Endodermal cell (in vitro differentiated cells): ENCODE measurements around the gene COL18A1. TPM values are rescaled to one million over a fixed set of nuclear protein-coding genes. Genes with fewer than 3 reads are reported as not detected.

Experiments
- DNase-seq: peaks from one replicate; pipeline ENCODE4 v3.0.0-alpha.2; 2017
- H3K27ac ChIP-seq: 2 replicates; pipeline ENCODE4 v1.5.1; 2013; ENCODE audit warnings: mild to moderate bottlenecking, low read depth, low read length, moderate library complexity
- H3K27me3 ChIP-seq: 2 replicates; pipeline ENCODE4 v1.6.1; 2013; ENCODE audit warnings: mild to moderate bottlenecking, low read length, moderate library complexity; ENCODE audit not compliant: insufficient read depth, control insufficient read depth, poor library complexity, severe bottlenecking
- H3K36me3 ChIP-seq: 2 replicates; pipeline ENCODE4 v1.7.0; 2013; ENCODE audit warnings: mild to moderate bottlenecking, low read length, moderate library complexity; ENCODE audit not compliant: control insufficient read depth, insufficient read depth
- H3K4me1 ChIP-seq: one replicate; pipeline ENCODE4 v1.7.0; 2013; ENCODE audit warnings: low read length; ENCODE audit not compliant: control insufficient read depth, insufficient read depth
- H3K4me3 ChIP-seq: 2 replicates; pipeline ENCODE4 v1.5.1; 2013; ENCODE audit warnings: mild to moderate bottlenecking, low read length, moderate library complexity
- H3K9ac ChIP-seq: 2 replicates; pipeline ENCODE4 v1.6.1; 2013; ENCODE audit warnings: mild to moderate bottlenecking, low read length, moderate library complexity; ENCODE audit not compliant: poor library complexity, severe bottlenecking; ENCODE audit errors: extremely low read depth
- H3K9me3 ChIP-seq: 2 replicates; pipeline ENCODE4 v1.6.1; 2013; ENCODE audit warnings: mild to moderate bottlenecking, low read length, moderate library complexity; ENCODE audit not compliant: control insufficient read depth
- H3K27ac Mint-ChIP-seq: 2 replicates; pipeline ENCODE4 v1.8.0; 2020; ENCODE audit warnings: mixed read lengths
- H3K27me3 Mint-ChIP-seq: 2 replicates; pipeline ENCODE4 v1.8.0; 2021; ENCODE audit warnings: mild to moderate bottlenecking, mixed read lengths; ENCODE audit not compliant: insufficient read depth
- H3K36me3 Mint-ChIP-seq: 2 replicates; pipeline ENCODE4 v1.8.0; 2020; ENCODE audit warnings: low read depth, mixed read lengths
- H3K4me1 Mint-ChIP-seq: 2 replicates; pipeline ENCODE4 v1.8.0; 2020; ENCODE audit warnings: mixed read lengths
- H3K4me3 Mint-ChIP-seq: 2 replicates; pipeline ENCODE4 v1.8.0; 2020; ENCODE audit warnings: mild to moderate bottlenecking, moderate library complexity, mixed read lengths
- H3K9me3 Mint-ChIP-seq: 2 replicates; pipeline ENCODE4 v1.8.0; 2020; ENCODE audit warnings: mild to moderate bottlenecking, mixed read lengths
- WGBS, 2 experiments: methylation state at CpG; one replicate each; pipeline versions ENCODE4 v1.1.5 to v1.1.7; 2013; ENCODE audit warnings: missing lambda C conversion rate in 2 of 2, mixed read lengths in 1 of 2; ENCODE audit not compliant: insufficient coverage in 1 of 2, insufficient read length in 1 of 2; 5-methylcytosine and 5-hydroxymethylcytosine counted together
- total RNA-seq, 2 donors: library from RNA; stranded (reverse); fragmentation: NEBNext Ultra II Directional in 1 of 2; extraction: Animal tissue kit (Norgen Biotek cat#: 25700) in 1 of 2; gene quantifications; 2 replicates in 1 of 2; 3 replicates in 1 of 2; pipeline ENCODE4 v1.2.1, GENCODE V29; 2021
- TF ChIP-seq, protein P1 (sequence below): fragments of 200-600 bp; sonication (generic); conservative IDR thresholded peaks from 2 replicates; pipeline ENCODE4 v1.5.0; 2021; ENCODE audit warnings: antibody characterized with exemption, mild to moderate bottlenecking

COL18A1 gene
- total RNA-seq, 2 donors from 2014 or later: 332 to 398 TPM

DNA sequence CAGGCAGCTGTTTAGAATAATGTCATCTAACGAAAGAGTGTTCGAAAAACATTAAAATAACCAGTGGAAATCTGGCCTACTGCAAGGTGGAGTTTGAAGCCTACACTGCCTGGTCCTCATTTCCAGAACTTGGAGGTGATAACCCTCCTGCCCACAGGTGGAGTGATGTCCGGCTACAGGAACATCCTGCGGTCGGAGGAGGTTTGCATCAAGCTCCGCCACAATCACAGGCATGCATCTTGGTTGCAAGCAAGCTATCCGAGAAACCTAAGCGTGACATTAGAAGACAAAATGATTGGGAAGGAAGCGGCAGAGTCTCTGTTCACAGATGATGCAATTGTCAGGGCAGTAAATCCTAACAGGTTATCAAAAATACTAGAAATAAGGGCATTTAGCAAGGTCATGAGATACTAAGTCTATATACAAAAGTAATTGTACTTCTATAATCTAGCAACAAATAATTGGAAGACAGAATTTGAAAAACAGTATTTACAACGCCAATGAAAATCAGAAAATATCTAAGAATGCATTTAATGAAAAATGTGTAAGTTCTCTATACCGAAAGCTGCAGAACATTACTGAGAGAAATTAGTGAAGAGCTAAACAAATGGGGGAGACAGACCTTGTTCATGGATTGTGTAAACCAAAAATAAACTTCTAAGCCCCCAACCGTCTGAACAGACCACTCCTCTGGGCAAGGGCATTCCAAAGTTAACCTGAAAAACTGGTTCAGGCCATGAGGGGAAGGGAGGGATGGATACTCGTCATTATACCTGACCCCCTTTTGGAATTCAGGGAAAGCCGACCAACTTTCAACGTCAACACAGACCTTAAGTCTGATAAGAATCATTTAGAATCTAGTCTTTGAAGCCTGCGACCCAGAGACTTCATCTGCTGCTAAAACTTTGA lies 141.9 kb downstream of the COL18A1 start:
- Mint-ChIP-seq H3K9me3 (peaks cover 8% of the 10 kb centered on the region), H3K27me3 (peaks cover 20% of the 10 kb centered on the region), H3K4me3 (no peak overlapping the region), H3K36me3 (no peaks in the 10 kb centered on the region), H3K4me1 (peaks cover 2% of the 10 kb centered on the region), H3K27ac (no peak overlapping the region)
- Histone ChIP-seq H3K27me3 (no peaks in the 10 kb centered on the region), H3K36me3 (no peaks in the 10 kb centered on the region), H3K4me3 (no peak overlapping the region), H3K9me3 (no peaks in the 10 kb centered on the region), H3K9ac (no peak overlapping the region), H3K4me1 (peaks cover 9% of the 10 kb centered on the region), H3K27ac (no peak overlapping the region)
- DNase-seq: peak; percentile 10
- WGBS, 2 experiments: 92 to 93% methylated on average over 16 of the region's 16 CpGs
- TF ChIP-seq, protein P1, sequence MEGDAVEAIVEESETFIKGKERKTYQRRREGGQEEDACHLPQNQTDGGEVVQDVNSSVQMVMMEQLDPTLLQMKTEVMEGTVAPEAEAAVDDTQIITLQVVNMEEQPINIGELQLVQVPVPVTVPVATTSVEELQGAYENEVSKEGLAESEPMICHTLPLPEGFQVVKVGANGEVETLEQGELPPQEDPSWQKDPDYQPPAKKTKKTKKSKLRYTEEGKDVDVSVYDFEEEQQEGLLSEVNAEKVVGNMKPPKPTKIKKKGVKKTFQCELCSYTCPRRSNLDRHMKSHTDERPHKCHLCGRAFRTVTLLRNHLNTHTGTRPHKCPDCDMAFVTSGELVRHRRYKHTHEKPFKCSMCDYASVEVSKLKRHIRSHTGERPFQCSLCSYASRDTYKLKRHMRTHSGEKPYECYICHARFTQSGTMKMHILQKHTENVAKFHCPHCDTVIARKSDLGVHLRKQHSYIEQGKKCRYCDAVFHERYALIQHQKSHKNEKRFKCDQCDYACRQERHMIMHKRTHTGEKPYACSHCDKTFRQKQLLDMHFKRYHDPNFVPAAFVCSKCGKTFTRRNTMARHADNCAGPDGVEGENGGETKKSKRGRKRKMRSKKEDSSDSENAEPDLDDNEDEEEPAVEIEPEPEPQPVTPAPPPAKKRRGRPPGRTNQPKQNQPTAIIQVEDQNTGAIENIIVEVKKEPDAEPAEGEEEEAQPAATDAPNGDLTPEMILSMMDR: no peak

DNA sequence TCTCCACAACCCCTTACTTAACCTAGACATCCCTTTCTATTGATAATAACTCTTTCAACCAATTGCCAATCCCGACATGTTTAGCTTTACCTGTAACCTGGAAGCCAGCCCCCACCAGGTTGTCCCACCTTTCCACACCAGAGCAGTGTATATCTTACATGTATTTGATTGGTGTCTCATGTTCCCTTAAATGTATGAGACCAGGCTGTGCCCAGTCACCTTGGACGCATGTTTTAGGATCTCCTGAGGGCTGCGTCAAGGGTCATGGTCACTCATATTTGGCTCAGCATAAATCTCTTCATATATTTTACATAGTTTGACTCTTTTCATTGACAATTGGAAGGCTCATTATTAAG lies 142.6 kb downstream of the COL18A1 start:
- WGBS, 2 experiments: 92 to 100% methylated on average over 2 to 3 of the region's 3 CpGs
- Histone ChIP-seq H3K27me3 (no peaks in the 10 kb centered on the region), H3K36me3 (no peaks in the 10 kb centered on the region), H3K9ac (no peak overlapping the region), H3K9me3 (no peaks in the 10 kb centered on the region), H3K27ac (no peak overlapping the region), H3K4me3 (no peak overlapping the region), H3K4me1 (peaks cover 9% of the 10 kb centered on the region)
- Mint-ChIP-seq H3K4me1 (peaks cover 2% of the 10 kb centered on the region), H3K9me3 (peaks cover 8% of the 10 kb centered on the region), H3K27me3 (peaks cover 20% of the 10 kb centered on the region), H3K27ac (no peak overlapping the region), H3K4me3 (no peak overlapping the region), H3K36me3 (no peaks in the 10 kb centered on the region)
- DNase-seq: peak; percentile 23
- TF ChIP-seq, protein P1: no peak

DNA sequence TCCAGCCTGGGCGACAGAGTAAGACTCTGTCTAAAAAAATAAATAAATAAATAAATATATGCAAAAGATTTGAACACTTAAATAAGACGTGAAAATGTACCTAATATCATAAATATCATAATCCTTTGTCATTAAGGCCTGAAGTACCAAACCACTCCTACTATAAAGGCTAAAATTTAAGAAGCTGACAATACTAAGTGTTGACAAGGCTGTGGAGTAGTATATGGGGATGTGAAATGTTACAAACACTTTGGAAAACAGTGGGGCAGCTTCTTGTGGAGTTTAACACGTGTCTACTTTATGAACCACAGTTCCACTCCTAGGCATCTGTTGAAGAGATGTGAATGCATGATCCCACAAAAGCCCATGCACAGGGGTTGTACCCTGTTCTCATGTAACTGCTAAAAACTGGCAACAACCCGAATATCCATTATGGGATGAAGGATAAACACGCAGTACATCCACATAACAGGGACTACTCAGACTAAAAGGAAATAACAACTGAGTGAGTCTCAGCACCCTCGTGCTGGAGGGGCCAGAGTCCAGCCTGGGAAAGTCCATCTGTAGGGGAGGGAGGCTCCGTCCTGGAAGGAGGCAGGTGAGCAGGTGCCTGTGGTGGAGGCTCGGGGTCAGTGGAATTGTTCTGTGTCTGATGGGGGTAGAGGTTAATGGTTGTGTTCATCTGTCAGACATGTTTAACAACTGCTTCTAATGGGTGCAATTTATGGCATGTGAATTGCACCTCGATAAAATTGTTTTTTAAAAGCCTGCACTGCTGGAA lies 143.9 kb downstream of the COL18A1 start:
- 87 to 89% methylated on average over 3 to 8 of the region's 9 CpGs for WGBS, 2 experiments
- H3K4me3 ChIP-seq: no peak overlapping the region
- Mint-ChIP-seq H3K9me3 (peaks cover 8% of the 10 kb centered on the region), H3K27ac (no peak overlapping the region), H3K36me3 (no peaks in the 10 kb centered on the region), H3K4me1 (no peaks in the 10 kb centered on the region), H3K27me3 (peaks cover 20% of the 10 kb centered on the region), H3K4me3 (no peak overlapping the region)
- H3K36me3 ChIP-seq: no peaks in the 10 kb centered on the region
- H3K27ac ChIP-seq: no peak overlapping the region
- peak; percentile 22 for DNase-seq
- H3K4me1 ChIP-seq: no peaks in the 10 kb centered on the region
- H3K27me3 ChIP-seq: no peaks in the 10 kb centered on the region
- H3K9ac ChIP-seq: no peak overlapping the region
- H3K9me3 ChIP-seq: no peaks in the 10 kb centered on the region
- TF ChIP-seq, protein P1: no peak
